ENCODE measurements around the gene DDR1.
"Not testable (repeated sequence)": the region's sequence is repeated elsewhere in the genome, so short reads cannot be mapped to it uniquely, and the experiment has no call there.

Gene DDR1

DNA sequence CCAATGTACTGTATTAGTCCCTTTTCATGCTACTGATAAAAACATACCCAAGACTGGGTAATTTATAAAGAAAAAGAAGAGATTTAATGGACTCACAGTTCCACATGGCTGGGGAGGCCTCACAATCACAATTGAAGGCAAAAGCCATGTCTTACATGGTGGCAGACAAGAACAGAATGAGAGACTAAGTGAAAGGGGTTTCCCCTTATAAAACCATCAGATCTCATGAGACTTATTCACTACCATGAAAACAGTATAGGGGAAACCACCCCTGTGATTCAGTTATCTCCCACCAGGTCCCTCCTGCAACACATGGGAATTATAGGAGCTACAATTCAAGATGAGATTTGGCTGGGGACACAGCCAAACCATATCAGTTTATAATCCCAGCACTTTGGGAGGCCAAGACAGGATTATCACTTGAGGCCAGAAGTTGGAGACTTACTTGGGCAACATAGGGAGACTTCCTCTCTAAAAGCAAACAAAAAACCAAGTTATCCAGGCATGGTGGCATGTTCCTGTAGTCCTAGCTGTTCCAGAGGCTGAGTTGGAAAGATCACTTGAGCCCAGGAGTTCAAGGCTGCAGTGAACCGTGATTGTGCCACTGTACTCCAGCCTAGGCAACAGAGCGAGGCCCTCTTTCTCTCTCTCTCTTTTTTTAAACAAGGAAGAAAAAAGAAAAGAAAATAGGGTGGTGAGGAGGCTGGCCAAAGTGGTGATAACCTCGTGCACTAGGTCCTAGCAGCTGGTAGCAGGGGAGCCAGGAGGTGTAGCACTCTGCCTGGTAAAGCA, 22.9 kb upstream of the DDR1 start:
- in situ Hi-C loops (cut with HindIII; ENCODE audit: low sequenced_read_pairs), result no loop called here
- H3K4me3 ChIP-seq (ENCODE audit: low read depth, low read length), result no peak overlapping the region
- TF ChIP-seq, protein P1, sequence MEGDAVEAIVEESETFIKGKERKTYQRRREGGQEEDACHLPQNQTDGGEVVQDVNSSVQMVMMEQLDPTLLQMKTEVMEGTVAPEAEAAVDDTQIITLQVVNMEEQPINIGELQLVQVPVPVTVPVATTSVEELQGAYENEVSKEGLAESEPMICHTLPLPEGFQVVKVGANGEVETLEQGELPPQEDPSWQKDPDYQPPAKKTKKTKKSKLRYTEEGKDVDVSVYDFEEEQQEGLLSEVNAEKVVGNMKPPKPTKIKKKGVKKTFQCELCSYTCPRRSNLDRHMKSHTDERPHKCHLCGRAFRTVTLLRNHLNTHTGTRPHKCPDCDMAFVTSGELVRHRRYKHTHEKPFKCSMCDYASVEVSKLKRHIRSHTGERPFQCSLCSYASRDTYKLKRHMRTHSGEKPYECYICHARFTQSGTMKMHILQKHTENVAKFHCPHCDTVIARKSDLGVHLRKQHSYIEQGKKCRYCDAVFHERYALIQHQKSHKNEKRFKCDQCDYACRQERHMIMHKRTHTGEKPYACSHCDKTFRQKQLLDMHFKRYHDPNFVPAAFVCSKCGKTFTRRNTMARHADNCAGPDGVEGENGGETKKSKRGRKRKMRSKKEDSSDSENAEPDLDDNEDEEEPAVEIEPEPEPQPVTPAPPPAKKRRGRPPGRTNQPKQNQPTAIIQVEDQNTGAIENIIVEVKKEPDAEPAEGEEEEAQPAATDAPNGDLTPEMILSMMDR (IDR thresholded peaks at IDR 0.05; ENCODE audit: low read depth, low read length, missing control alignments), result no peak
- DNase-seq (ENCODE audit: low read depth), result no peak

DNA sequence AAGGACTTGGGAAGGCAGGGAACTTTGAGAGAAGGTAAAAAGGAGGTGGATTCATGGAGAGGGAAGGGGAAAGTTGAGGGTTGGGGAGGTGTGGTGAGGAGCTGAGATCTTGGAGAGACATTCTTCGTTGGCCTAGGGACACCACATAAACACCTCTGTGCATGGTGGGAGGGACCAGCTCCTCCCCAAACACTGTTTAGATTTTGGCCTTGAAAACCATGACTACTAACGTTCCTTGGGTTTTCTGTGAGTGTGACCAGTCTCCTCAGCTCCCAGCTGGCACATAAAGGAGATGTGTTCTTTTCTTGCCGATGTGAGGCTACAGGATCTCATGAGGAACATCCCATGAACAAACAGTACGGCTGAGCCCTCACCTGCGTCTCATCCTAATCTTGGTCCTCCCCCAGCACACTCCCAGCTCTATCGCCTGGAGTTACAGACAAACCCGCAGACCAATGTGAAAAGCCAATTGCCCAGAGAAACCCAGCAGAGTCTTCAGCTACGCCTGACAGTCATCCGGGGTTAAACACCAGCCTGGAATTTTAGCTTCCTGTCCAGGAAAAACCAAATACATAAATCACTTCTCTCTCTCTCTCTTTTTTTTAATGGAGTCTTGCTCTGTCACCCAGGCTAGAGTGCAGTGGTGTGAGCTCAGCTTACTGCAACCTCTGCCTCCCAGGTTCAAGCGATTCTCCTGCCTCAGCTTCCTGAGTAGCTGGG, 22.0 kb upstream of the DDR1 start:
- in situ Hi-C loops (cut with HindIII; ENCODE audit: low sequenced_read_pairs), result no loop called here
- TF ChIP-seq, protein P1 (IDR thresholded peaks at IDR 0.05; ENCODE audit: low read depth, low read length, missing control alignments), result no peak

DNA sequence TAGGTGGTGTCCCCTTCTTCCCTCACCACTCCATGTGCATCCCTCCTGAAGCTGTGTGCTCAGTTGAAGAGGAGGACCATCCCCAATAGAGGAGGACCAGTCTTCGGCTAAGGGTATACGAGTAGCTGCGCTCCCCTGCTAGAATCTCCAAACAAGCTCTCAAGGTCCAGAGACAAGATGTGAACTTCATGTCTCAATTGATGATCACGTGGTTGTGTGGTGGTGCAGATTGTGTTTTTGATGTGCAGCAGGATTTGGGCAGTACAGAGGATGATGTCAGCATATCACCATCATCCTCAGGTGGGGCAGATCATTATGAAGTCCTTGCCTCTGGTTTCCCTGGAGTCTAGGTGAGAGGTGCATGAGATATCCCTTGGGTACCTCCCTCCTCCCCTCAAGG, 20.0 kb upstream of the DDR1 start:
- no peak overlapping the region for H3K4me3 ChIP-seq (ENCODE audit: low read depth, low read length)
- TF ChIP-seq, protein P1 (IDR thresholded peaks at IDR 0.05; ENCODE audit: low read depth, low read length, missing control alignments), result no peak
- no peak for DNase-seq (ENCODE audit: low read depth)
- in situ Hi-C loops (cut with HindIII; ENCODE audit: low sequenced_read_pairs), result no loop called here

More for the DNA sequence above, 22.0 kb upstream of the DDR1 start:
- no peak overlapping the region for H3K4me3 ChIP-seq (ENCODE audit: low read depth, low read length)
- no peak for DNase-seq (ENCODE audit: low read depth)

DNA sequence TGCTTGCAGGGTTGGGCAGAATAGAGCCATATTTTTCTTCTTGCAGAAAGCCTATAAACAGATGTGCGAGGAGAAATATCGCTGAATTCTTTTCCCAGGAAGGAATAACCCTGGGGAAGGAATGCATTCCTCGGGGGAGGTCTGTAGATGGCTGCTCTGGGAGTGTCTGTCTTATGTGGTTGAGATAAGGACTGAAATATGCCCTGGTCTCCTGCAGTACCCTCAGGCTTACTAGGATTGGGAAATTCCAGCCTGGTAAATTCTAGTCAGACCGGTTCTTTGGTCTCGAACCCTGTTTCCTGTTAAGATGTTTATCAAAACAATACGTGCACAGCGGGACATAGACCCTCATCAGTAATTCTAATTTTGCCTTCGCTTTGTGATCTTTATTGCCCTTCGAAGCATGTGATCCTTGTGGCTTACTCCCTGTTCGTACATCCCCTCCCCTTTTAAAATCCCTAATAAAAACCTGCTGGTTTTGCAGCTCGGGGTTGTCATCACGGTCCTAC, 15.0 kb upstream of the DDR1 start:
- DNase-seq (ENCODE audit: low read depth); H3K4me3 ChIP-seq (ENCODE audit: low read depth, low read length): not testable (repeated sequence)
- in situ Hi-C loops (cut with HindIII; ENCODE audit: low sequenced_read_pairs), result loop anchor here (5.0 kb wide), 2 partner anchors 88 to 132 kb away; no protein-coding TSS in a partner anchor

DNA sequence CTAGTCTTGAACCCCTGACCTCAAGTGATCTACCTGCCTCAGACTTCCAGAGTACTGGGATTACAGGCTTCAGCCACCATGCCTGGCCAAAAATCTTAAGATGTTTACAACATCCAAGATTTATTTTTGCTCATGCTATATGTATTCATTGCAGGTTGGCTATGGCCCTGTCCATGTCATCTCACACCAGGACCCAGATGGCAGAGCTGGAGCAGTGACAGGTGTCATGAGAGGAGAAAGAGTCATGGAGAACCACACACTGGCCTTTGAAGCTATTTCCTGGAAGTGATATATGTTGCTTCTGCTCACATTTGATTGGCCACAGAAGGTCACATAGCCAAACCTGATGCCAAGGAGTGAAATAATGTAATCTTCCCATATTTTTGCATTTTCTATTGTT, 13.8 kb upstream of the DDR1 start:
- no peak overlapping the region for H3K4me3 ChIP-seq (ENCODE audit: low read depth, low read length)
- TF ChIP-seq, protein P1 (IDR thresholded peaks at IDR 0.05; ENCODE audit: low read depth, low read length, missing control alignments), result no peak
- no peak for DNase-seq (ENCODE audit: low read depth)
- in situ Hi-C loops (cut with HindIII; ENCODE audit: low sequenced_read_pairs), result no loop called here

DNA sequence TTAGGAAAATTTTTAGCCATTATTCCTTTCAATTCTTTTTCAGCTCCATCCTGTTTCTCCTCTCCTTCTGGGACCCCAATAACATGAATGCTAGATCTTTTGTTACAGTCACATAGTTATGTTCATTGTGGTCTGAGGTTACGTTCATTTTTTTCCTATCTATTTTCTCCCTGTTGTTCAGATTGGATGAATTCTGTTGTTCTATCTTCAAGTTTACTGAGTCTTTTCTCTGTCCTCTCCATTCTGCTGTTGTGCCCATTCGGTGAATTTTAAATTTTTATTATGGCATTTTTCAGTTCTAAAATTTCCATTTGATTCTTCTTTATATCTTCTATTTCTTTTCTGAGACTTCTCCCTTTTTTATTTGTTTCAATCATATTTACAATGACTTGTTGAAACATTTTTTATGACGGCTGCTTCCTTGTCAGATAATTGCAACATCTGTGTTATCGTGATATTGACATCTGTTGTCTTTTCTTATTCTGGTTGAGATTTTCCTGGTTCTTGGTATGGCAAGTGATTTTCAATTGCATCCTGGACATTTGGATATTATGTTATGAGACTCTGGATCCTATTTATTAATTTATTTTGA, 12.6 kb upstream of the DDR1 start:
- in situ Hi-C loops (cut with HindIII; ENCODE audit: low sequenced_read_pairs), result no loop called here
- no peak overlapping the region for H3K4me3 ChIP-seq (ENCODE audit: low read depth, low read length)
- no peak for DNase-seq (ENCODE audit: low read depth)
- TF ChIP-seq, protein P1 (IDR thresholded peaks at IDR 0.05; ENCODE audit: low read depth, low read length, missing control alignments), result no peak

Data from astrocyte of the cerebellum (primary cell).